Measurements from ENCODE around the gene ASB16. TPM values are rescaled to one million over a fixed set of nuclear protein-coding genes. Genes with fewer than 3 reads are reported as not detected.

ASB16 gene
- total RNA-seq, 1 experiment from 2014 or later = 0.11 TPM

DNA sequence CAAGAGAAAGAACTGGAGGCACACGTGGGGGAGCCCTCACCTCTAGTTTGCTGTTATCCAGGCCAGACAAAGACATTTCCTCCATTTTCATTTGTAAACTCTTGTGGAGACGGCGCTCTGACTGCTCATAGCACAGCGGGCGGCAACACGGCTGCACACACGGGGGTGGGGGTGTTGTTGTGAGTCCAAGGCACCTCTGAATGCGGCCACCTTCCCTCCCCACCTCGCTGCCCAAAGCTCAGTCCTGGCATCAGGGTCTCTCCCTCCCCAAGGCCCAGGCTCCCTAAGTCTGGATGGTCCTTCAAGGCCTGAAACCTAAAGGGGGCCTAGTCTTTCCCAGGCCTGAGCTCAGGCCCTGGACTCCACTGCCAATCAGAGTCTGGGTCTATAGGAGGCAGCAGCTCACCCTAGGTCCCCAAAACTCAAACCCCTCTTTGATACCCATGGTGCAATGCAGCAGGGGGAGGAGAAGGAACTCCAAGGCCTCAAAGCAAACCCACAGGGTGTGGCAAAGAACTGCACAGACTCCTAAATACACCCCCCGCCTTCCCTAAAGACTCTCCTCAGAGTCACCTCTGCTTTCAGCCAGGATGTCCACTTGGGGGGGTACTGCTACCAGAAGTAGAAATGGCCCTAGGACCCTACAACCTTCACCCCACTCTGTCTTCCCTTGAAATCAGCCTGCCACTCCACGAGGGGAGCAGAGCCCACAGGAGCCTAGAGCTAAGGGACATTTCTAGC lies 27.6 kb downstream of the ASB16 start:
- no peaks in the 10 kb centered on the region for H3K27me3 Mint-ChIP-seq (ENCODE audit: low read depth)
- peaks cover 38% of the 10 kb centered on the region for H3K36me3 Mint-ChIP-seq
- no peak for DNase-seq (ENCODE audit: low spot score)
- H3K27ac Mint-ChIP-seq = peak overlapping the region; percentile 55
- ChIA-PET CTCF (interaction anchor here (0.6 to 5.1 kb wide), 12 partner anchors 12 to 178 kb away, joined by 3 to 47 read pairs (median 4); partner anchors contain the start of genes ASB16, FAM171A2 and TMUB2), POLR2A (no interaction called here)
- H3K4me1 Mint-ChIP-seq = peaks cover 15% of the 10 kb centered on the region
- peak overlapping the region; percentile 71 for H3K4me3 Mint-ChIP-seq
- H3K9me3 Mint-ChIP-seq = no peaks in the 10 kb centered on the region
- ATAC-seq = no peak
- TF ChIP-seq CREM (CRISPR knock-in tag; IDR thresholded peaks at IDR 0.05) (no peak), GABPB1 (CRISPR knock-in tag; IDR thresholded peaks at IDR 0.05) (no peak), NFE2L1 (CRISPR knock-in tag; IDR thresholded peaks at IDR 0.05) (no peak), EMX1 (CRISPR knock-in tag; IDR thresholded peaks at IDR 0.05) (no peak), ZNF396 (CRISPR knock-in tag; IDR thresholded peaks at IDR 0.05; ENCODE audit: borderline replicate concordance) (no peak), FOXP1 (CRISPR knock-in tag; IDR thresholded peaks at IDR 0.05; ENCODE audit: borderline replicate concordance) (no peak), TEAD4 (CRISPR knock-in tag; IDR thresholded peaks at IDR 0.05) (no peak), NR1H2 (CRISPR knock-in tag; IDR thresholded peaks at IDR 0.05) (no peak), ESRRA (CRISPR knock-in tag; IDR thresholded peaks at IDR 0.05; ENCODE audit: borderline replicate concordance) (no peak), GRHL2 (CRISPR knock-in tag; IDR thresholded peaks at IDR 0.05; ENCODE audit: insufficient replicate concordance, severe bottlenecking) (no peak), TCF7 (CRISPR knock-in tag; IDR thresholded peaks at IDR 0.05; ENCODE audit: low read depth) (no peak)
- TF ChIP-seq, protein P1, sequence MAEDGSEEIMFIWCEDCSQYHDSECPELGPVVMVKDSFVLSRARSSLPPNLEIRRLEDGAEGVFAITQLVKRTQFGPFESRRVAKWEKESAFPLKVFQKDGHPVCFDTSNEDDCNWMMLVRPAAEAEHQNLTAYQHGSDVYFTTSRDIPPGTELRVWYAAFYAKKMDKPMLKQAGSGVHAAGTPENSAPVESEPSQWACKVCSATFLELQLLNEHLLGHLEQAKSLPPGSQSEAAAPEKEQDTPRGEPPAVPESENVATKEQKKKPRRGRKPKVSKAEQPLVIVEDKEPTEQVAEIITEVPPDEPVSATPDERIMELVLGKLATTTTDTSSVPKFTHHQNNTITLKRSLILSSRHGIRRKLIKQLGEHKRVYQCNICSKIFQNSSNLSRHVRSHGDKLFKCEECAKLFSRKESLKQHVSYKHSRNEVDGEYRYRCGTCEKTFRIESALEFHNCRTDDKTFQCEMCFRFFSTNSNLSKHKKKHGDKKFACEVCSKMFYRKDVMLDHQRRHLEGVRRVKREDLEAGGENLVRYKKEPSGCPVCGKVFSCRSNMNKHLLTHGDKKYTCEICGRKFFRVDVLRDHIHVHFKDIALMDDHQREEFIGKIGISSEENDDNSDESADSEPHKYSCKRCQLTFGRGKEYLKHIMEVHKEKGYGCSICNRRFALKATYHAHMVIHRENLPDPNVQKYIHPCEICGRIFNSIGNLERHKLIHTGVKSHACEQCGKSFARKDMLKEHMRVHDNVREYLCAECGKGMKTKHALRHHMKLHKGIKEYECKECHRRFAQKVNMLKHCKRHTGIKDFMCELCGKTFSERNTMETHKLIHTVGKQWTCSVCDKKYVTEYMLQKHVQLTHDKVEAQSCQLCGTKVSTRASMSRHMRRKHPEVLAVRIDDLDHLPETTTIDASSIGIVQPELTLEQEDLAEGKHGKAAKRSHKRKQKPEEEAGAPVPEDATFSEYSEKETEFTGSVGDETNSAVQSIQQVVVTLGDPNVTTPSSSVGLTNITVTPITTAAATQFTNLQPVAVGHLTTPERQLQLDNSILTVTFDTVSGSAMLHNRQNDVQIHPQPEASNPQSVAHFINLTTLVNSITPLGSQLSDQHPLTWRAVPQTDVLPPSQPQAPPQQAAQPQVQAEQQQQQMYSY (CRISPR knock-in tag; IDR thresholded peaks at IDR 0.05) = no peak
- TF ChIP-seq, protein P2, sequence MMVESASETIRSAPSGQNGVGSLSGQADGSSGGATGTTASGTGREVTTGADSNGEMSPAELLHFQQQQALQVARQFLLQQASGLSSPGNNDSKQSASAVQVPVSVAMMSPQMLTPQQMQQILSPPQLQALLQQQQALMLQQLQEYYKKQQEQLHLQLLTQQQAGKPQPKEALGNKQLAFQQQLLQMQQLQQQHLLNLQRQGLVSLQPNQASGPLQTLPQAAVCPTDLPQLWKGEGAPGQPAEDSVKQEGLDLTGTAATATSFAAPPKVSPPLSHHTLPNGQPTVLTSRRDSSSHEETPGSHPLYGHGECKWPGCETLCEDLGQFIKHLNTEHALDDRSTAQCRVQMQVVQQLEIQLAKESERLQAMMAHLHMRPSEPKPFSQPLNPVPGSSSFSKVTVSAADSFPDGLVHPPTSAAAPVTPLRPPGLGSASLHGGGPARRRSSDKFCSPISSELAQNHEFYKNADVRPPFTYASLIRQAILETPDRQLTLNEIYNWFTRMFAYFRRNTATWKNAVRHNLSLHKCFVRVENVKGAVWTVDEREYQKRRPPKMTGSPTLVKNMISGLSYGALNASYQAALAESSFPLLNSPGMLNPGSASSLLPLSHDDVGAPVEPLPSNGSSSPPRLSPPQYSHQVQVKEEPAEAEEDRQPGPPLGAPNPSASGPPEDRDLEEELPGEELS (CRISPR knock-in tag; IDR thresholded peaks at IDR 0.05) = no peak

DNA sequence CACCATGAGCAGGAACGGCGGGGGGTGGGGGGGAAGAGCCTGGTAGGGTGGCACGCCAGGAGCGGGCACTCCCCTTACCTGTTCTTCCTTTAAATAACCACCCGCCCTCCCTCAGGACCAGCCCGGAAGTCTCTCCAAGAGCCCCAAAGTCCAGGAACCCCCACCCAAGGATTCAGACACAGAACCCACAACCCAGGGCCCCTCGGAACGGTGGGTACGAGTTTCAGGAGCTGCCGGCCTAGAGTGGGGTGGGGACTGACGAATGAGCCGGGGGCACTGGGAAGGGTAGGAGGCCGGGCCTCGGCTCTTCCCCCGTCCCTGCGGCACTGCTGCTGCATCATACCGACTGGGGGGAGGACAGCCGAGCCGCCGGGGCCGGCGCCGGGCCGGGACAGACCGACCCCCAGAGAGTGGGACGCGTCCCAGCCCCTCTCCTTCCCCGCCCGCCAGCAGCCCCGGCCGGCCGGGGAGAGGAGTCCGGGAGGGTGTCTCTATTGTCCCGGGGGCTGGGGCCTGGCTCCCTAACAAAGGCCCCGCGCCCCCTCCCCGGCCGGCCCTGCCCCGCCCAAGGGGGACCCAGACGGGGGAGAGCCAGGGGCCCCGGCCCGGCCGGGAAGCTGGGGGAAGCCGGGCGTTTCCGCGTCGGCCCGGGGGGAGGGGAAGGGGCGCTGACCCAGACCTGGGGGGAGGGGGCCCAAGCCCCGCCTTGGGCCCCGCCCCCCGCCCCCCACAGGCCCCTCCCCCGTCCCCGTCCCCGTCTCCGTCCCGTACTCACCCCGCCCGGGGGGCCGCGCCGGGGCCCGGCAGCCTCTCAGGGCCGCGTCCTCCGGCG lies 28.4 kb downstream of the ASB16 start:
- peak; percentile 61 for DNase-seq (ENCODE audit: low spot score)
- CTCF ChIA-PET = interaction anchor here (0.5 to 5.1 kb wide), 17 partner anchors 12 to 383 kb away, joined by 3 to 47 read pairs (median 4); partner anchors contain the start of genes ASB16, FAM171A2 and TMUB2

More for the DNA sequence above, 28.4 kb downstream of the ASB16 start:
- Mint-ChIP-seq H3K4me3 (peak overlapping the region; percentile 71), H3K4me1 (peaks cover 22% of the 10 kb centered on the region), H3K36me3 (peaks cover 35% of the 10 kb centered on the region), H3K9me3 (no peaks in the 10 kb centered on the region), H3K27ac (peak overlapping the region; percentile 55; the same call in 1 of the 2 replicates), H3K27me3 (ENCODE audit: low read depth) (no peaks in the 10 kb centered on the region)
- POLR2A ChIA-PET = interaction anchor here (0.6 to 1.2 kb wide), 3 partner anchors 11 to 177 kb away, joined by 3 to 4 read pairs (median 4); no protein-coding TSS in a partner anchor
- TF ChIP-seq RELA (CRISPR knock-in tag; IDR thresholded peaks at IDR 0.05; ENCODE audit: borderline replicate concordance) = 0 out of 2 replicates have a peak, but pooled peaks have one; percentile 26
- no peak for TF ChIP-seq NFATC4 (CRISPR knock-in tag; IDR thresholded peaks at IDR 0.05)
- 0 out of 2 replicates have a peak, but pooled peaks have one; percentile 53 for TF ChIP-seq KAT7 (CRISPR knock-in tag; IDR thresholded peaks at IDR 0.05; ENCODE audit: borderline replicate concordance)
- ATAC-seq = peak; percentile 6
